IMR-90 (cell line): ENCODE measurements around the gene MATK. TPM values are rescaled to one million over a fixed set of nuclear protein-coding genes. Genes with fewer than 3 reads are reported as not detected.

Experiments used
- ATAC-seq: fragments of 200-7000 bp; cut with Tn5 transposase; 2 replicates; pipeline ENCODE4 v1.9.1; 2020; ENCODE audit warnings: low read depth, mild to moderate bottlenecking, moderate library complexity
- BruUV-seq: library from RNA; stranded (reverse); fragments of 400-500 nt; replicated peaks from 2 replicates; lab custom pipeline; 2021; lab: Mats Ljungman, UMichigan
- CTCF ChIA-PET: fragments of 300-600 bp; formaldehyde crosslinking; extraction: SDS; loops from one replicate; lab custom pipeline; 2021; ENCODE audit warnings: antibody characterized with exemption; lab: Yijun Ruan, JAX
- POLR2A ChIA-PET: fragments of 300-600 bp; sonication (Branson Sonifier 250); formaldehyde crosslinking; loops from one replicate; lab custom pipeline; 2022; ENCODE audit warnings: antibody characterized with exemption; ENCODE audit not compliant: unreplicated experiment; lab: Charles Lee
- DNase-seq: peaks from one replicate; pipeline ENCODE4 v3.0.0; 2013
- H2AFZ ChIP-seq: replicated peaks from 2 replicates; pipeline ENCODE3; 2013; ENCODE audit warnings: low read length, mild to moderate bottlenecking; ENCODE audit not compliant: poor library complexity
- H2AK5ac ChIP-seq: 2 replicates; pipeline ENCODE4 v1.6.1; 2013; ENCODE audit warnings: low read depth, low read length, inconsistent platforms
- H2AK9ac ChIP-seq: replicated peaks from 2 replicates; pipeline ENCODE3; 2013; ENCODE audit warnings: mild to moderate bottlenecking, low read depth, low read length, moderate library complexity; ENCODE audit not compliant: poor library complexity
- H2BK120ac ChIP-seq: 2 replicates; pipeline ENCODE4 v1.6.1; 2013; ENCODE audit warnings: low read depth, low read length, inconsistent platforms
- H2BK15ac ChIP-seq: 3 replicates; pipeline ENCODE4 v1.6.1; 2013; ENCODE audit warnings: low read depth, low read length, inconsistent platforms
- H2BK20ac ChIP-seq: 2 replicates; pipeline ENCODE4 v1.6.1; 2013; ENCODE audit warnings: low read depth, mild to moderate bottlenecking, inconsistent platforms, low read length, moderate library complexity
- H2BK5ac ChIP-seq: 2 replicates; pipeline ENCODE4 v1.6.1; 2013; ENCODE audit warnings: mild to moderate bottlenecking, low read depth, low read length, inconsistent platforms; ENCODE audit not compliant: poor library complexity, severe bottlenecking
- H3K14ac ChIP-seq: replicated peaks from 2 replicates; pipeline ENCODE4 v1.6.1; 2013; ENCODE audit warnings: low read depth, low read length, inconsistent platforms
- H3K18ac ChIP-seq: 2 replicates; pipeline ENCODE4 v1.6.1; 2013; ENCODE audit warnings: low read depth, low read length, control low read depth
- H3K23ac ChIP-seq: 2 replicates; pipeline ENCODE4 v1.6.1; 2013; ENCODE audit warnings: low read depth, low read length, inconsistent platforms
- H3K27ac ChIP-seq: 2 replicates; pipeline ENCODE4 v1.5.1; 2013; ENCODE audit warnings: mild to moderate bottlenecking, control low read depth, low read length; ENCODE audit not compliant: insufficient read depth
- H3K27me3 ChIP-seq: 2 replicates; pipeline ENCODE4 v1.6.1; 2013; ENCODE audit warnings: low read length; ENCODE audit not compliant: control insufficient read depth, insufficient read depth
- H3K36me3 ChIP-seq: 2 replicates; pipeline ENCODE4 v1.6.1; 2013; ENCODE audit warnings: low read length, mixed read lengths; ENCODE audit not compliant: control insufficient read depth, insufficient read depth
- H3K4ac ChIP-seq: 2 replicates; pipeline ENCODE4 v1.6.1; 2013; ENCODE audit warnings: low read depth, low read length, inconsistent platforms
- H3K4me1 ChIP-seq: 2 replicates; pipeline ENCODE4 v1.6.1; 2013; ENCODE audit warnings: low read length, mixed read lengths; ENCODE audit not compliant: control insufficient read depth, insufficient read depth
- H3K4me2 ChIP-seq: 2 replicates; pipeline ENCODE4 v1.6.1; 2013; ENCODE audit warnings: low read depth, mild to moderate bottlenecking, control low read depth, low read length, moderate library complexity
- H3K4me3 ChIP-seq: 2 replicates; pipeline ENCODE4 v1.5.1; 2013; ENCODE audit warnings: low read depth, mild to moderate bottlenecking, control low read depth, low read length, moderate library complexity; ENCODE audit not compliant: insufficient read depth
- H3K56ac ChIP-seq: 2 replicates; pipeline ENCODE4 v1.6.1; 2013; ENCODE audit warnings: low read length, inconsistent platforms; ENCODE audit not compliant: insufficient read depth; ENCODE audit errors: extremely low read depth
- H3K79me1 ChIP-seq, 2 experiments: 2 replicates each; pipeline ENCODE4 v1.6.1; 2013; ENCODE audit warnings: low read length in 2 of 2, inconsistent platforms in 1 of 2, low read depth in 1 of 2
- H3K9ac ChIP-seq: 2 replicates; pipeline ENCODE4 v1.6.1; 2013; ENCODE audit warnings: low read depth, low read length, control low read depth
- H3K9me1 ChIP-seq: 2 replicates; pipeline ENCODE4 v1.6.1; 2013; ENCODE audit warnings: low read length, inconsistent platforms; ENCODE audit not compliant: insufficient read depth
- H3K9me3 ChIP-seq: 2 replicates; pipeline ENCODE4 v1.6.1; 2013; ENCODE audit warnings: low read length; ENCODE audit not compliant: control insufficient read depth, insufficient read depth
- H4K20me1 ChIP-seq: 2 replicates; pipeline ENCODE4 v1.6.1; 2013; ENCODE audit warnings: low read length, inconsistent platforms; ENCODE audit not compliant: insufficient read depth
- H4K5ac ChIP-seq: 2 replicates; pipeline ENCODE4 v1.6.1; 2013; ENCODE audit warnings: mild to moderate bottlenecking, low read depth, low read length, control low read depth
- H4K8ac ChIP-seq, 2 experiments: 2 replicates each; pipeline ENCODE4 v1.6.1; 2013; ENCODE audit warnings: low read depth in 2 of 2, low read length in 2 of 2, control low read depth in 1 of 2, inconsistent platforms in 1 of 2
- H4K91ac ChIP-seq: 2 replicates; pipeline ENCODE4 v1.6.1; 2013; ENCODE audit warnings: low read depth, low read length, inconsistent platforms; ENCODE audit not compliant: insufficient read depth
- BHLHE40 ChIP-seq: fragments of 150-350 bp; IDR thresholded peaks from 2 replicates; pipeline ENCODE4 v1.6.1; 2016; ENCODE audit warnings: mild to moderate bottlenecking, low read depth, low read length
- CTCF ChIP-seq: conservative IDR thresholded peaks from 2 replicates; pipeline ENCODE4 v1.5.1; 2012; ENCODE audit warnings: mild to moderate bottlenecking, low read depth, low read length, improper control_type of control experiment
- MAZ ChIP-seq: IDR thresholded peaks from 2 replicates; pipeline ENCODE4 v1.6.1; 2012; ENCODE audit warnings: low read depth, mild to moderate bottlenecking, low read length, improper control_type of control experiment, moderate library complexity, borderline replicate concordance
- NFE2L2 ChIP-seq: fragments of 150-350 bp; IDR thresholded peaks from 2 replicates; pipeline ENCODE4 v1.6.1; 2016; ENCODE audit warnings: low read depth, mild to moderate bottlenecking, low read length
- POLR2A ChIP-seq: IDR thresholded peaks from 2 replicates; pipeline ENCODE4 v1.6.1; 2012; ENCODE audit warnings: mild to moderate bottlenecking, low read depth, low read length
- RCOR1 ChIP-seq: IDR thresholded peaks from 2 replicates; pipeline ENCODE4 v1.6.1; 2012; ENCODE audit warnings: mild to moderate bottlenecking, low read length, improper control_type of control experiment; ENCODE audit not compliant: insufficient replicate concordance
- SMC3 ChIP-seq: fragments of 150-350 bp; IDR thresholded peaks from 2 replicates; pipeline ENCODE4 v1.6.1; 2016; ENCODE audit warnings: low read depth, mild to moderate bottlenecking, antibody characterized with exemption, low read length, moderate library complexity
- WGBS, 2 experiments: methylation state at CpG; one replicate each; pipeline versions ENCODE4 v1.1.5 to v1.1.7; 2013; ENCODE audit warnings: missing lambda C conversion rate in 2 of 2; ENCODE audit not compliant: insufficient read length in 1 of 2; ENCODE audit errors: extremely low coverage in 2 of 2; 5-methylcytosine and 5-hydroxymethylcytosine counted together
- dilution Hi-C: fragments of 300-500 bp; cut with HindIII; formaldehyde crosslinking; loops from one replicate; pipeline ENCODE4 v1.14.3; 2018; ENCODE audit warnings: low sequenced_read_pairs; ENCODE audit not compliant: unreplicated experiment
- in situ Hi-C: fragments of 300-500 bp; cut with MboI; formaldehyde crosslinking; loops from 3 replicates; pipeline ENCODE4 v1.14.3; 2019; ENCODE audit warnings: low sequenced_read_pairs, inconsistent platforms, mixed read lengths
- intact Hi-C: fragments of 100-400 bp; cut with micrococcal nuclease; formaldehyde crosslinking; loops from 2 replicates; pipeline ENCODE4 v1.10.0; 2022
- polyA plus RNA-seq, 3 experiments: library from polyadenylated mRNA; depleted of rRNA; stranded (reverse); fragments of >200 nt; gene quantifications; 2 replicates each; pipeline ENCODE4 v1.2.3, GENCODE V29; 2012; ENCODE audit warnings: low replicate concordance in 1 of 3
- total RNA-seq: library from RNA; depleted of rRNA; stranded (reverse); fragments of >200 nt; gene quantifications from 2 replicates; pipeline ENCODE4 v1.2.3, GENCODE V29; 2012

Gene MATK
- total and polyA plus RNA-seq, 2 of the 4 experiments (the other 2 are of a cell fraction): not detected

DNA sequence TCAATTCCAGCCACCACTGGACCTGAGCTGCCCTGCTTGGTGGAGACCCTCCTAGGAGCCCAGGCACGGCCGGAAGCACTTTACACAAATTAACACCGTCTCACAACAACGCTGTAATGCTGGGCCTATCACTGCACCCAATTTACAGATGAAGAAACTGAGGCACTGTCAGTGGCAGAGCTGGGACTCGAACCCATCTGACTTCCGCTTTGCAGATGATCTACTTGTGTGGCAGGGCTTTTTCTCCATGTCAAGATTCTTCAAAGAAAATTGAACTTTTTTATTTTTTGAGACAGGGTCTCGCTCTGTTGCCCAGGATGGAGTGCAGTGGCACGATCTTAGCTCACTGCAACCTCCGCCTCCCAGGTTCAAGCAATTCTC lies 48.9 kb upstream of the MATK start (continued):
- no peak for TF ChIP-seq CTCF
- no peak for TF ChIP-seq RCOR1

DNA sequence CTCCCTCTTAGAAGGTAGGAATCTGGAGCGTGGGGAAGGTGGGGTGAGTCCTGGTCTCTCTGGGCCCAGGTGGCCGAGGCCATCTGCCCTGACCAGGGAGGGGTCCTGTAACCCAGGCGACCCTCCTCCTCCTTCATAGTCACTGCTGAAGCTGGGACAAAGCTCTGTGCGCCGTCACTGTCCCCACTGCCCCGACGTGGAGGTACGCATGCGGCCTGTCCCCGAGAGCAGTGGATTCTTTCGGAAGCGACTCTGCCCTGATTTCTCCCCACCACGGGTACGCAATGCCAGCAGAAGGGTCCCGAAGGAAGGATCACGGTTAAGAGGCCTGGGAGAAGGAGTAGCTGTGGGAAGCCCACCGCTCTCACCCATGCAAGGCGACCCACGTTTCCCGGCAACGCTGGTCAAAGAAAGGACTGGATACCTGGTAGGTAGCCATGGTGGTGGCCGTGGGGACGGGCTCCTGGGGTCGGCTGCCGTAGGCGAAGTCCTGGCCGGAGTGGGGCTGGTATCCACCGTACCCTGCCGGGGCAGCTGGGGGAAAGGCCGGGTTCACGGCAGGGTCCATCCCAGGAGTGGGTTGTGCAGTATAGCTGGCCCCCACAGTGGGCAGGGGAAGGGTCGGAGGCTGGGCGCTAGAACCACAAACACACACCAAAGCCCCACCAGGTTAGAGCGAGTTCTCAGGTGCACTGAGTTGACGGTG lies 48.3 kb upstream of the MATK start:
- in situ Hi-C loops (no loop called here), dilution Hi-C loops (no loop called here), intact Hi-C loops (no loop called here)
- TF ChIP-seq MAZ (no peak), POLR2A (no peak), SMC3 (no peak), BHLHE40 (no peak), RCOR1 (no peak), NFE2L2 (no peak)
- no TSS peak for BruUV-seq
- H4K20me1 ChIP-seq: no peaks in the 10 kb centered on the region; the same call in 1 of the 2 replicates
- H3K18ac ChIP-seq: no peak overlapping the region
- no peaks in the 10 kb centered on the region for H3K79me1 ChIP-seq
- CTCF ChIA-PET: no interaction called here
- no peak overlapping the region for H2AK5ac ChIP-seq
- H2BK5ac ChIP-seq: no peak overlapping the region
- H3K9me3 ChIP-seq: peaks cover 10% of the 10 kb centered on the region
- H3K9me1 ChIP-seq: no peaks in the 10 kb centered on the region
- H3K36me3 ChIP-seq: no peaks in the 10 kb centered on the region
- no peak overlapping the region for H3K23ac ChIP-seq
- no peak overlapping the region for H3K4me2 ChIP-seq
- H3K4me1 ChIP-seq: no peaks in the 10 kb centered on the region
- no peak overlapping the region for H2BK20ac ChIP-seq
- no peak overlapping the region for H4K8ac ChIP-seq
- no peak overlapping the region for H2AK9ac ChIP-seq
- no peak overlapping the region for H2BK15ac ChIP-seq
- DNase-seq: no peak
- peaks cover 22% of the 10 kb centered on the region for H3K27me3 ChIP-seq
- no peak overlapping the region for H2BK120ac ChIP-seq
- H3K4me3 ChIP-seq: no peak overlapping the region
- H4K91ac ChIP-seq: no peak overlapping the region
- H3K4ac ChIP-seq: no peak overlapping the region
- no peak overlapping the region for H2AFZ ChIP-seq
- no peak overlapping the region for H4K5ac ChIP-seq
- POLR2A ChIA-PET: no interaction called here
- no peak overlapping the region for H3K27ac ChIP-seq
- H3K14ac ChIP-seq: no peak overlapping the region
- H3K9ac ChIP-seq: no peak overlapping the region
- WGBS, 2 experiments: 82% methylated on average over 14 of the region's 35 CpGs; no CpG with 5 or more reads in 1 of the 2 experiments
- ATAC-seq: no peak
- no peak overlapping the region for H3K56ac ChIP-seq
